ENCODE results near the gene EMC9. TPM values are rescaled to one million over a fixed set of nuclear protein-coding genes. Genes with fewer than 3 reads are reported as not detected.
A peak's percentile ranks its signal among the peaks of the same experiment; 100 is the strongest.

EMC9 gene
- total RNA-seq, 2 experiments from 2014 or later: 45.0 to 51.7 TPM

GRCh38 chr14:24145690-24146452, 4.5 kb upstream of the EMC9 start:
- Mint-ChIP-seq H3K27ac (peak overlapping the region; percentile 99), H3K9me3 (no peaks in the 10 kb centered on the region), H3K4me1 (peaks cover 60% of the 10 kb centered on the region), H3K36me3 (ENCODE audit: low read depth) (peaks cover 82% of the 10 kb centered on the region), H3K27me3 (no peaks in the 10 kb centered on the region), H3K4me3 (peak overlapping the region; percentile 96)
- DNase-seq: no peak
- POLR2A ChIA-PET: interaction anchor here (0.9 to 21.4 kb wide), 21 partner anchors 9 to 284 kb away, joined by 3 to 652 read pairs (median 8); partner anchors contain the start of genes CARMIL3, CBLN3, CHMP4A and DCAF11
- CTCF ChIA-PET: interaction anchor here (1.0 to 4.6 kb wide), 11 partner anchors 10 to 162 kb away, joined by 3 to 76 read pairs (median 8); partner anchors contain the start of genes CIDEB, DCAF11, IRF9 and NRL

- Mint-ChIP-seq H3K4me3 (peak overlapping the region; percentile 96), H3K9me3 (no peaks in the 10 kb centered on the region), H3K27me3 (no peaks in the 10 kb centered on the region), H3K36me3 (ENCODE audit: low read depth) (peaks cover 81% of the 10 kb centered on the region), H3K27ac (peak overlapping the region; percentile 99), H3K4me1 (peaks cover 62% of the 10 kb centered on the region)
- DNase-seq: no peak
- CTCF ChIA-PET: interaction anchor here (1.5 to 4.6 kb wide), 5 partner anchors 9 to 152 kb away, joined by 5 to 76 read pairs (median 12); partner anchors contain the start of genes DCAF11, IRF9, NRL and PCK2
- POLR2A ChIA-PET: interaction anchor here (0.9 to 21.4 kb wide), 16 partner anchors 8 to 285 kb away, joined by 3 to 652 read pairs (median 23); partner anchors contain the start of genes CBLN3, CHMP4A, DCAF11 and IPO4
These were observed 3.8 kb upstream of the EMC9 start for GRCh38 chr14:24145219-24145618.

GRCh38 chr14:24144451-24144850, 3.1 kb upstream of the EMC9 start:
- peak overlapping the region; percentile 41 for H3K27ac Mint-ChIP-seq
- H3K4me3 Mint-ChIP-seq: peak overlapping the region; percentile 49
- peaks cover 82% of the 10 kb centered on the region for H3K36me3 Mint-ChIP-seq (ENCODE audit: low read depth)
- DNase-seq: no peak
- POLR2A ChIA-PET: interaction anchor here (1.1 to 21.4 kb wide), 5 partner anchors 7 to 70 kb away, joined by 4 to 652 read pairs (median 99); partner anchors contain the start of genes CHMP4A, DCAF11, IRF9 and MDP1
- no peaks in the 10 kb centered on the region for H3K9me3 Mint-ChIP-seq
- no peaks in the 10 kb centered on the region for H3K27me3 Mint-ChIP-seq
- peaks cover 61% of the 10 kb centered on the region for H3K4me1 Mint-ChIP-seq
- CTCF ChIA-PET: interaction anchor here (2.6 kb wide), 1 partner anchor 16 kb away, joined by 10 read pairs; the partner anchor contains the start of gene IRF9

GRCh38 chr14:24143511-24143910, 2.1 kb upstream of the EMC9 start:
- ChIA-PET CTCF (interaction anchor here (2.6 kb wide), 1 partner anchor 17 kb away, joined by 10 read pairs; the partner anchor contains the start of gene IRF9), POLR2A (interaction anchor here (1.1 to 21.4 kb wide), 3 partner anchors 19 to 49 kb away, joined by 4 to 652 read pairs (median 448); partner anchors contain the start of genes DCAF11, IRF9, NRL and PCK2)
- Mint-ChIP-seq H3K4me3 (no peak overlapping the region), H3K9me3 (no peaks in the 10 kb centered on the region), H3K27ac (peak overlapping the region; percentile 74), H3K4me1 (peaks cover 61% of the 10 kb centered on the region), H3K27me3 (no peaks in the 10 kb centered on the region), H3K36me3 (ENCODE audit: low read depth) (peaks cover 82% of the 10 kb centered on the region)
- DNase-seq: no peak

DNA sequence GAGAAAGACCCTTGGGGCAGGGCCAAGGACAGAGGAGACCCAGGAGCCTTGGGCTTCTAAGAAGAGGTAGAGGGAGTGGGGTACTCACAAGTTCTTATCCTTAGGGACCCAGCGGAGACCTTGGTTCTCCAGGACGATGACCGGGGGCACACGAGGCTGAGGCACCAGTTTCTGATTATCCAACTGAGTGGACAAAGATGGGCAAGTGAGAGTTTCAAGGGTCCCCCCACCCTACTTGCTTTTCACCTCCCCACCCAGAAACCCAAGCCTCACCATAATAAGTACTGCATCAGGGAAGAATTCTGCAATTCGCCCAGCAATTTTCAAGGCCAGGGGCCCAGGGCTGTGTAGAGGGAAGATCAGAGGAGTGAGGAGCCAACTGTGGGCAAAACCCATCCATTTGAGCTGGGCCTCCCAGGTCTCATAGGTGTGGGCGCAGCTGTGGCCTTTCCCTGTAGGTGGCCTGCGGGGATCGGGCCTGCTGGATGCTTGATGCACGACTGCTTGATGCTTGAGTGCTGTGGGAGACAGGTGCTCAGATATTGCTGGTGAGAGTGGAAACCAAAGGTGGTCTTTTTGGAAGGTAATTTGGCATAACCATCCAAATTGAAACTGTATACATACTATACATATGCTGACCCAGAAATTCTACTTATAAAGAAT, 2.0 kb downstream of the EMC9 start:
- no peaks in the 10 kb centered on the region for H3K27me3 Mint-ChIP-seq
- peaks cover 63% of the 10 kb centered on the region for H3K4me1 Mint-ChIP-seq
- H3K27ac Mint-ChIP-seq: peak overlapping the region; percentile 58

GRCh38 chr14:24138396-24139271, 2.8 kb downstream of the EMC9 start:
- peaks cover 56% of the 10 kb centered on the region for H3K4me1 Mint-ChIP-seq
- ChIA-PET CTCF (interaction anchor here (1.4 to 3.5 kb wide), 3 partner anchors 23 to 25 kb away, joined by 5 to 32 read pairs (median 25); partner anchors contain the start of genes DCAF11, IRF9 and NRL), POLR2A (interaction anchor here (0.6 to 21.4 kb wide), 9 partner anchors 8 to 293 kb away, joined by 3 to 652 read pairs (median 21); partner anchors contain the start of genes CHMP4A, DCAF11, IPO4 and IRF9)
- peaks cover 57% of the 10 kb centered on the region for H3K36me3 Mint-ChIP-seq (ENCODE audit: low read depth)
- H3K27ac Mint-ChIP-seq: peak overlapping the region; percentile 58
- no peaks in the 10 kb centered on the region for H3K9me3 Mint-ChIP-seq
- DNase-seq: no peak
- no peaks in the 10 kb centered on the region for H3K27me3 Mint-ChIP-seq
- H3K4me3 Mint-ChIP-seq: peak overlapping the region; percentile 93

More for the DNA sequence above, 2.0 kb downstream of the EMC9 start:
- peaks cover 65% of the 10 kb centered on the region for H3K36me3 Mint-ChIP-seq (ENCODE audit: low read depth)
- ChIA-PET CTCF (interaction anchor here (1.2 to 2.9 kb wide), 3 partner anchors 12 to 25 kb away, joined by 3 to 32 read pairs (median 5); partner anchors contain the start of genes DCAF11, IRF9 and NRL), POLR2A (interaction anchor here (2.1 to 21.4 kb wide), 9 partner anchors 7 to 292 kb away, joined by 7 to 652 read pairs (median 15); partner anchors contain the start of genes CHMP4A, DCAF11, IPO4 and IRF9)
- H3K9me3 Mint-ChIP-seq: no peaks in the 10 kb centered on the region
- H3K4me3 Mint-ChIP-seq: peak overlapping the region; percentile 93
- DNase-seq: peak; percentile 49

DNA sequence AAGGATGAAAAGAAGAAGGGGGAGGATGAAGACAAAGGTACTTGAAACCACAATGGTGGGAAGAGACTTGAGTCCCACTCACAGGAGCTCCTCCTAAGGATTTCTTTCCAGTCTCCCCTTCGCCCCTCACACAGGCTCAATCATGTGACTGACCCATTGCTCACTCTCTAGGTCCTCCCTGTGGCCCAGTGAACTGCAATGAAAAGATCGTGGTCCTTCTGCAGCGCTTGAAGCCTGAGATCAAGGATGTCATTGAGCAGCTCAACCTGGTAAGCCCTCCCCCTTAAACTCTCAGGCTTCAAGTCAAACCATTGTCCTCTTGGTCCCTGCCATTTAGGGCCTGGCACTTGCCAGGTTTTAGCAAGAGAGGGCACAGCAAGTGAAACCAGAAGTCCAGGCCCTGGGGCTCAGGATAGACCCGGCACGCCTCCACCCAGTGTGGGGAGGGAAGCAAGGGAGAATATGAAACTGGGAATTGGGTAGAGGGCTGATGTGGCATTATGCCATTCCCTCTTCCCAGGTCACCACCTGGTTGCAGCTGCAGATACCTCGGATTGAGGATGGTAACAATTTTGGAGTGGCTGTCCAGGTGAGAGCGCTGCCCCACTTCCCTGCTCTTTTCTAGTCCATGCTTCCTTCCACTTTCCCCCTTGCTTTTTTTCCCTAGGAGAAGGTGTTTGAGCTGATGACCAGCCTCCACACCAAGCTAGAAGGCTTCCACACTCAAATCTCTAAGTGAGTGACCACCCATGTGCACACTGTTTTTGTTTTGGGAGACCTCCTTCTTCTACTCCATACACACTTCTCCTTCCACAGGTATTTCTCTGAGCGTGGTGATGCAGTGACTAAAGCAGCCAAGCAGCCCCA, 3.6 kb downstream of the EMC9 start:
- peak overlapping the region; percentile 89 for H3K27ac Mint-ChIP-seq
- no peak for DNase-seq
- ChIA-PET CTCF (interaction anchor here (0.7 to 3.5 kb wide), 6 partner anchors 23 to 160 kb away, joined by 3 to 25 read pairs (median 5); partner anchors contain the start of genes DCAF11, IRF9 and NRL), POLR2A (interaction anchor here (0.6 to 21.4 kb wide), 13 partner anchors 9 to 293 kb away, joined by 3 to 652 read pairs (median 18); partner anchors contain the start of genes CHMP4A, DCAF11, IPO4 and IRF9)
- no peaks in the 10 kb centered on the region for H3K9me3 Mint-ChIP-seq
- no peaks in the 10 kb centered on the region for H3K27me3 Mint-ChIP-seq
- peak overlapping the region; percentile 93 for H3K4me3 Mint-ChIP-seq
- peaks cover 49% of the 10 kb centered on the region for H3K36me3 Mint-ChIP-seq (ENCODE audit: low read depth)
- peaks cover 52% of the 10 kb centered on the region for H3K4me1 Mint-ChIP-seq

DNA sequence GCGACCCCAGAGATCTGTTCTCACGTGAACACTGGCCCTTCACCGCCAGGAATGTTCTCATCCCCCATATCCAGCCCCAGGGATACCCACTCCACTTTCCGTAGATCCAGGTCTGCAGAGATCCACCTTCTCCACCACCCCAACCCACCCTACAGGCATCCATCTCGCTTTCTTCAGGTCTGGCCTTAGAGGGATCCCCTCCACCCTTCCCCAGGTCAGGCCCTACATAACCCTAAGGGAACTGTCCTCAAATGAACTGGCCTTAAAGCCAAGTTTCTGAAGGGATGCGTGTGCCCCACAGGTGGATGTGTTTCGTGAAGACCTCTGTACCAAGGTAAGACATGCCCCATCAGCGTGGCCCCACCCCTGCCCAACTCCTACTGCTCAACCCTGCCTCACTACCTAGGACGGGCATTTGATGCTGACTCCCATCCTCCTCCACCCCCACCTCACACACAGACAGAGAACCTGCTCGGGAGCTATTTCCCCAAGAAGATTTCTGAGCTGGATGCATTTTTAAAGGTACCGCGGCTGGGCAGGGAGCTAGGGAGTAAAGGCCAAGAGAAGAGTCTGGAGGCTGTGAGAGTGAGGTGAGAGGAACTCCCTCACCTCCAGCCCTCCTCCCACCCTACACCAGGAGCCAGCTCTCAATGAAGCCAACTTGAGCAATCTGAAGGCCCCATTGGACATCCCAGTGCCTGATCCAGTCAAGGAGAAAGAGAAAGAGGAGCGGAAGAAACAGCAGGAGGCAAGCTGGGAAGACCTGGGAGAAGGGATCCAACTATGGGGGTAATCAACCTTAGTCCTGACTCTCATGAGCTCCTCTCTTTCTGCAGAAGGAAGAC, 4.5 kb downstream of the EMC9 start:
- H3K27me3 Mint-ChIP-seq: no peaks in the 10 kb centered on the region
- peaks cover 48% of the 10 kb centered on the region for H3K36me3 Mint-ChIP-seq (ENCODE audit: low read depth)
- POLR2A ChIA-PET: interaction anchor here (0.9 to 21.4 kb wide), 23 partner anchors 10 to 301 kb away, joined by 3 to 652 read pairs (median 8); partner anchors contain the start of genes CHMP4A, DCAF11, IPO4 and IRF9
- CTCF ChIA-PET: interaction anchor here (0.7 to 3.5 kb wide), 9 partner anchors 10 to 171 kb away, joined by 3 to 25 read pairs (median 6); partner anchors contain the start of genes CIDEB, DCAF11, IRF9 and NRL
- peak overlapping the region; percentile 93 for H3K4me3 Mint-ChIP-seq
- H3K9me3 Mint-ChIP-seq: no peaks in the 10 kb centered on the region
- DNase-seq: no peak
- H3K4me1 Mint-ChIP-seq: peaks cover 54% of the 10 kb centered on the region
- H3K27ac Mint-ChIP-seq: peak overlapping the region; percentile 89

- ChIA-PET CTCF (interaction anchor here (1.0 to 3.5 kb wide), 11 partner anchors 9 to 172 kb away, joined by 3 to 25 read pairs (median 6); partner anchors contain the start of genes CIDEB, DCAF11, IRF9 and NRL), POLR2A (interaction anchor here (1.0 to 21.4 kb wide), 23 partner anchors 9 to 301 kb away, joined by 3 to 652 read pairs (median 7); partner anchors contain the start of genes CHMP4A, DCAF11, DHRS1 and IPO4)
- no peaks in the 10 kb centered on the region for H3K27me3 Mint-ChIP-seq
- no peaks in the 10 kb centered on the region for H3K9me3 Mint-ChIP-seq
- H3K36me3 Mint-ChIP-seq (ENCODE audit: low read depth): peaks cover 43% of the 10 kb centered on the region
- peak within 1 kb of the TSS; percentile 93 for H3K4me3 Mint-ChIP-seq
- peak within 1 kb of the TSS; percentile 89 for H3K27ac Mint-ChIP-seq
- peaks cover 53% of the 10 kb centered on the region for H3K4me1 Mint-ChIP-seq
- peak; percentile 96 for DNase-seq
These were observed 5.3 kb downstream of the EMC9 start, which contains the start of gene PSME1 for GRCh38 chr14:24135834-24136683. Gene PSME1, plus strand, starts transcription at chr14:24136194. Its CDS starts 69 bp downstream, at chr14:24136263.

All from activated CD4-positive, alpha-beta memory T cell treated with anti-CD3 and anti-CD28 coated beads, Interleukin-2, amount 10 ng/mL, durations not matched to agents 7 days and 5 days (primary cell).